ENCODE results near the gene NPAS3.

NPAS3 gene

GRCh38 chr14:33734387-33734786 is 795.7 kb downstream of the NPAS3 start:
- no peak overlapping the region for H3K4me3 ChIP-seq (replicated peaks; ENCODE audit: low read depth, low read length)
- DNase-seq (ENCODE audit: extremely low read depth, low read depth): no peak
- TF ChIP-seq CTCF (IDR thresholded peaks at IDR 0.05; ENCODE audit: low read depth, low read length, missing control alignments): no peak

GRCh38 chr14:33736299-33736825 is 797.7 kb downstream of the NPAS3 start:
- no peak overlapping the region for H3K4me3 ChIP-seq (replicated peaks; ENCODE audit: low read depth, low read length)
- TF ChIP-seq CTCF (IDR thresholded peaks at IDR 0.05; ENCODE audit: low read depth, low read length, missing control alignments): no peak
- DNase-seq (ENCODE audit: extremely low read depth, low read depth): no peak

DNA sequence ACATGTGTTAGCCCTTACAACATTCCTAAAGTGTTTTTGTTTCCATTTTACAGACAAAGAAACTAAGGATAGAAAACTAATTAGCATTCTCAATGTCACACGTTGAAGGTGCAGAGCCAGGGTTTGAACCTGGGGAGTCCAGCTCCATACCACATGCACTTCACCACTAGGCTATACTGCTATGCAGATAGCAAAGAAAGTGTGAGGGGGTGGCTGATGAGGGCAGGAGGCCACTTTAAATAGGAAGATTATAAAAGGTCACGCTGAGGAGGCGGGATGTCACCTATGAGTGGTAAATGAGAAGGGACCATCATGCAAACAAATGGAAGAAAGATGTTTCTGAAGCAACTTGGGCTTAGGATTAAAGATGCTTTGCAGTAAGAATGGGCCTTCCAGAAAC is 798.3 kb downstream of the NPAS3 start:
- no peak overlapping the region for H3K4me3 ChIP-seq (replicated peaks; ENCODE audit: low read depth, low read length)
- TF ChIP-seq CTCF (IDR thresholded peaks at IDR 0.05; ENCODE audit: low read depth, low read length, missing control alignments): no peak
- no peak for DNase-seq (ENCODE audit: extremely low read depth, low read depth)

- no peak for TF ChIP-seq CTCF (IDR thresholded peaks at IDR 0.05; ENCODE audit: low read depth, low read length, missing control alignments)
- DNase-seq (ENCODE audit: extremely low read depth, low read depth): peak; percentile 40
- H3K4me3 ChIP-seq (replicated peaks; ENCODE audit: low read depth, low read length): no peak overlapping the region
These were observed 798.8 kb downstream of the NPAS3 start for GRCh38 chr14:33737446-33737845.

- TF ChIP-seq CTCF (IDR thresholded peaks at IDR 0.05; ENCODE audit: low read depth, low read length, missing control alignments): no peak
- no peak for DNase-seq (ENCODE audit: extremely low read depth, low read depth)
These were observed 799.4 kb downstream of the NPAS3 start for GRCh38 chr14:33738029-33738428.

GRCh38 chr14:33738491-33738890 is 799.8 kb downstream of the NPAS3 start:
- DNase-seq (ENCODE audit: extremely low read depth, low read depth): no peak
- TF ChIP-seq CTCF (IDR thresholded peaks at IDR 0.05; ENCODE audit: low read depth, low read length, missing control alignments): no peak
- no peak overlapping the region for H3K4me3 ChIP-seq (replicated peaks; ENCODE audit: low read depth, low read length)

More at GRCh38 chr14:33738029-33738428, 799.4 kb downstream of the NPAS3 start:
- H3K4me3 ChIP-seq (replicated peaks; ENCODE audit: low read depth, low read length): no peak overlapping the region

DNA sequence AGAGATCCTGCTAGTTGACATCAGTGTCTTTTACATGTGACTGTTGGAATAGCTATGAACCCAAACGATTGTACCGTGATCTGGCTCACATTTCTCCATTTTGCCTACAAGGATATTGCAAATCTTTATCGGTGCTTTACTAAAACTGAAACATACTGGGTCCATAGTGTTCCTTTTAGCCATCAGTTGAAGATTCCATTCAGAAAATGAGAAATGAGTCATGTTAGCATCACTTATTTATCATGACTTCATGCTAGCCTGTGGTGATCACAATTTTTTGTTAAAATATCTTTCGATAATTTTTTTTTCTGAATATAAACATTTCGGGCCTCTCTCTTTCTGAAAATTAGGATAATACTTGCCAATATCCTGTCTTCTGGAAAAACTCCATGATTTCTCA is 801.9 kb downstream of the NPAS3 start:
- no peak for TF ChIP-seq CTCF (IDR thresholded peaks at IDR 0.05; ENCODE audit: low read depth, low read length, missing control alignments)
- H3K4me3 ChIP-seq (replicated peaks; ENCODE audit: low read depth, low read length): no peak overlapping the region
- DNase-seq (ENCODE audit: extremely low read depth, low read depth): no peak
